ENCODE data around the gene FIBCD1. TPM values are rescaled to one million over a fixed set of nuclear protein-coding genes. Genes with fewer than 3 reads are reported as not detected.

FIBCD1 gene
- total and polyA plus RNA-seq, 9 of the 15 experiments (the other 6 are each of a cell fraction or from before 2014, with no cell fraction given) = 0.53 to 1.2 (median 0.95) TPM; not detected in 4

DNA sequence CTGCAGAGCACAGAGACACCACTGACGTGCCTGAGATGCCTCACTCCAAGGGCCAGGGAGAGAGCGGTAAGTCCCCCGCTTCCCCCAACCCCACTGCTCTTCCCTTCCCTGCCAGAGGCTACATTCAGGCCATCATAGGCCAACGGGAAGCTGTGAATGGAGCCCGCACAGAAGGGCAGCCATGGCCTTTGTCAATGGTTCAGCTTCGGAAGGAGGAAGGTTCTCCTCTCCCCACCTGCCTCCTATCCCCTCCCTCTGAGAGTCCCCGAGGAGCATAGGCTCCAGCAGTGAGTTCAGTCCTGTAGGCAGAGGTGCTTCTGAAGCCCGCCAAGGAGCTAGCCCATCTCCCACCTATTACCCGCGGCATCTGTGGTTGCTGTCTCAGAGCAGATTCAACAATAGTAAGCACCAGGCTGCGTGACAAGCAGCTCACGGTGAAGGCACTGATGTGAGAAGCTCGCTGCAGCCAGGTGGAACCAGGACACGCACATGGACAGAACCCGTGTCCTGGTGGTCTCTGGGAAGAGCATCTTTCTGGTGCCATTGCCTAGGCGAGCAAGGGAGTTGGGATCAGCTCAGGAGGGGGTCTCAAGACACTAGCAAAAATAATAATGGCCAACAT lies 58.3 kb downstream of the FIBCD1 start:
- ChIA-PET POLR2A (interaction anchor here (0.6 to 5.3 kb wide), 11 partner anchors 12 to 149 kb away, joined by 3 to 57 read pairs (median 4); no protein-coding TSS in a partner anchor), CTCF (ENCODE audit: low intra/inter-chr PET ratio) (no interaction called here)
- intact Hi-C loops (cut with micrococcal nuclease) = no loop called here
- in situ Hi-C loops (cut with MboI) = no loop called here
- Histone ChIP-seq H3K4me2 (ENCODE audit: insufficient read depth, low read length) (no peak overlapping the region), H3K9me1 (ENCODE audit: control insufficient read depth, insufficient read depth, low read length) (peaks cover 8% of the 10 kb centered on the region), H3K27ac (ENCODE audit: extremely low read depth, low read depth, low read length) (no peak overlapping the region), H3K79me2 (ENCODE audit: control insufficient read depth, insufficient read depth, low read length) (no peaks in the 10 kb centered on the region), H3K4me3 (no peak overlapping the region), H3K27me3 (ENCODE audit: control insufficient read depth in 2 of 2, insufficient read depth in 2 of 2, low read length in 2 of 2) (no peaks in the 10 kb centered on the region), H3K9ac (ENCODE audit: insufficient read depth in 1 of 2, low read depth in 2 of 2, low read length in 2 of 2) (peak overlapping the region in 1 of 2 experiments; percentile 57; a peak in 2 of 4 replicates), H3K4me1 (replicated peaks in 1 of 2; ENCODE audit: control insufficient read depth in 2 of 2, insufficient read depth in 2 of 2, low read length in 2 of 2) (peaks cover 0 to 19% of the 10 kb centered on the region in 2 experiments; a peak in 1 of 5 replicates), H4K20me1 (replicated peaks; ENCODE audit: control insufficient read depth, insufficient read depth, low read length) (peaks cover 19% of the 10 kb centered on the region; the same call in 1 of the 2 replicates), H3K9me3 (replicated peaks; ENCODE audit: control insufficient read depth, insufficient read depth, low read depth, low read length) (no peaks in the 10 kb centered on the region), H3K36me3 (ENCODE audit: control insufficient read depth, insufficient read depth, low read length) (peaks cover 79% of the 10 kb centered on the region), H2AFZ (ENCODE audit: low read depth, low read length) (no peak overlapping the region)
- peak; percentile 66; the same call in 1 of the 2 replicates for TF ChIP-seq HMGXB4 (CRISPR knock-in tag; IDR thresholded peaks at IDR 0.05)
- TF ChIP-seq ZNF347 (CRISPR knock-in tag; IDR thresholded peaks at IDR 0.05; ENCODE audit: low read depth) = no peak
- no peak for TF ChIP-seq ZNF165 (CRISPR knock-in tag; IDR thresholded peaks at IDR 0.05; ENCODE audit: borderline replicate concordance)
- TF ChIP-seq, protein P1, sequence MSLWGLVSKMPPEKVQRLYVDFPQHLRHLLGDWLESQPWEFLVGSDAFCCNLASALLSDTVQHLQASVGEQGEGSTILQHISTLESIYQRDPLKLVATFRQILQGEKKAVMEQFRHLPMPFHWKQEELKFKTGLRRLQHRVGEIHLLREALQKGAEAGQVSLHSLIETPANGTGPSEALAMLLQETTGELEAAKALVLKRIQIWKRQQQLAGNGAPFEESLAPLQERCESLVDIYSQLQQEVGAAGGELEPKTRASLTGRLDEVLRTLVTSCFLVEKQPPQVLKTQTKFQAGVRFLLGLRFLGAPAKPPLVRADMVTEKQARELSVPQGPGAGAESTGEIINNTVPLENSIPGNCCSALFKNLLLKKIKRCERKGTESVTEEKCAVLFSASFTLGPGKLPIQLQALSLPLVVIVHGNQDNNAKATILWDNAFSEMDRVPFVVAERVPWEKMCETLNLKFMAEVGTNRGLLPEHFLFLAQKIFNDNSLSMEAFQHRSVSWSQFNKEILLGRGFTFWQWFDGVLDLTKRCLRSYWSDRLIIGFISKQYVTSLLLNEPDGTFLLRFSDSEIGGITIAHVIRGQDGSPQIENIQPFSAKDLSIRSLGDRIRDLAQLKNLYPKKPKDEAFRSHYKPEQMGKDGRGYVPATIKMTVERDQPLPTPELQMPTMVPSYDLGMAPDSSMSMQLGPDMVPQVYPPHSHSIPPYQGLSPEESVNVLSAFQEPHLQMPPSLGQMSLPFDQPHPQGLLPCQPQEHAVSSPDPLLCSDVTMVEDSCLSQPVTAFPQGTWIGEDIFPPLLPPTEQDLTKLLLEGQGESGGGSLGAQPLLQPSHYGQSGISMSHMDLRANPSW (CRISPR knock-in tag; IDR thresholded peaks at IDR 0.05) = 0 out of 2 replicates have a peak, but pooled peaks have one; percentile 49
- 0 out of 4 replicates have a peak, but pooled peaks of 1 of the 2 experiments have one; percentile 16 for TF ChIP-seq MLX (CRISPR knock-in tag; conservative IDR thresholded peaks at IDR 0.05)
- BruUV-seq (replicated peaks) = no TSS peak
- WGBS (ENCODE audit: insufficient coverage, low coverage, missing lambda C conversion rate) = 90% methylated on average over 16 of the region's 16 CpGs
- FAIRE-seq = no peak
- peak in 2 of 4 experiments; percentile 54 to 57 for DNase-seq (ENCODE audit: extremely low read depth in 1 of 4, low spot score in 3 of 4)
- no peak for ATAC-seq

Data from K562 (cell line).